MM.1S (cell line): ENCODE measurements around the gene ARID2.

ENCODE experiments used
- CTCF ChIP-seq: fragments of 300-600 bp; sonication (generic); IDR thresholded peaks from 2 replicates; pipeline ENCODE4 v1.5.1; 2016; ENCODE audit warnings: antibody characterized with exemption, low read length, mixed read lengths
- EZH2phosphoT487 ChIP-seq: fragments of 300-600 bp; sonication (generic); IDR thresholded peaks from 2 replicates; pipeline ENCODE4 v1.6.1; 2018; ENCODE audit warnings: antibody characterized with exemption, low read length

GRCh38 chr12:45789025-45789424 is 59.5 kb downstream of the ARID2 start:
- no peak for TF ChIP-seq CTCF
- TF ChIP-seq EZH2phosphoT487, result no peak
